Left cardiac atrium (tissue), 4 donors: ENCODE results near the gene SOX18. TPM values are rescaled to one million over a fixed set of nuclear protein-coding genes. Genes with fewer than 3 reads are reported as not detected.
"Not testable (repeated sequence)": the region's sequence is repeated elsewhere in the genome, so short reads cannot be mapped to it uniquely, and the experiment has no call there.

Source experiments
- ATAC-seq, 2 donors: fragments of 200-7000 bp; cut with Tn5 transposase; one replicate each; pipeline ENCODE4 v1.9.1; 2020; ENCODE audit warnings: mild to moderate bottlenecking in 2 of 2, moderate library complexity in 2 of 2
- DNase-seq: peaks from one replicate; pipeline ENCODE4 v3.0.0-alpha.2; 2020
- intact Hi-C, 2 donors: fragments of 100-400 bp; cut with DNase I; formaldehyde crosslinking; loops; one replicate each; pipeline versions ENCODE4 v1.14.1 to v1.15.1; 2022 to 2023
- microRNA-seq, 2 donors: library from miRNA; unstranded; fragments of <30 nt; microRNA quantifications; one replicate each; pipeline ENCODE4 v1.2.0, GENCODE V29; 2020
- total RNA-seq, 2 donors: library from RNA; stranded (reverse); fragmentation: NEBNext Ultra II Directional; extraction: Animal tissue kit (Norgen Biotek cat#: 25700); gene quantifications; one replicate each; pipeline ENCODE4 v1.2.1, GENCODE V29; 2021
- donor health status: DM: no; HTN: yes; CAD: no.
- donor health status: DM: no; HTN: yes; CAD: no; lungs with severe emphysema.
- donor health status: DM: yes; HTN: yes; CAD: no.
- donor health status: Dilated cardiomyopathy.

The SOX18 gene
- total RNA-seq, 2 donors from 2014 or later: 39.4 to 83.4 TPM

DNA sequence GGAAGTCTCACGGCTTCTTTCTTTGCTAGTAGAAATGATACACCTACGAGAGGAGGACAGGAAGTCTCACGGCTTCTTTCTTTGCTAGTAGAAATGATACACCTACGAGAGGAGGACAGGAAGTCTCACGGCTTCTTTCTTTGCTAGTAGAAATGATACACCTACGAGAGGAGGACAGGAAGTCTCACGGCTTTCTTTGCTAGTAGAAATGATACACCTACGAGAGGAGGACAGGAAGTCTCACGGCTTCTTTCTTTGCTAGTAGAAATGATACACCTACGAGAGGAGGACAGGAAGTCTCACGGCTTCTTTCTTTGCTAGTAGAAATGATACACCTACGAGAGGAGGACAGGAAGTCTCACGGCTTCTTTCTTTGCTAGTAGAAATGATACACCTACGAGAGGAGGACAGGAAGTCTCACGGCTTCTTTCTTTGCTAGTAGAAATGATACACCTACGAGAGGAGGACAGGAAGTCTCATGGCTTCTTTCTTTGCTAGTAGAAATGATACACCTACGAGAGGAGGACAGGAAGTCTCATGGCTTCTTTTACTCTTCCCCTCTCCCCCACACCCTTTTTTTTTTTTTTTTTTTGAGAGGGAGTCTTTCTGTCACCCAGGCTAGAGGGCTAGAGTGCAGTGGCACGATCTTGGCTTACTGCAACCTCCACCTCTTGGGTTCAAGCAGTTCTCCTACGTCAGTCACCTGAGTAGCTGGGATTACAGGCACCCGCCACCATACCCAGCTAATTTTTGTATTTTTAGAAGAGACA lies 36.9 kb downstream of the SOX18 start:
- DNase-seq, ATAC-seq, intact Hi-C loops: not testable (repeated sequence)

- DNase-seq (no peak), ATAC-seq (no peak)
- intact Hi-C loops: no loop called here
These were observed 38.1 kb downstream of the SOX18 start for GRCh38 chr20:64011366-64011779.

GRCh38 chr20:64010711-64011237 lies 38.7 kb downstream of the SOX18 start:
- intact Hi-C loops: no loop called here
- ATAC-seq (no peak), DNase-seq (no peak)

GRCh38 chr20:64009811-64010387 lies 39.5 kb downstream of the SOX18 start:
- ATAC-seq (no peak), DNase-seq (no peak)
- intact Hi-C loops: no loop called here

DNA sequence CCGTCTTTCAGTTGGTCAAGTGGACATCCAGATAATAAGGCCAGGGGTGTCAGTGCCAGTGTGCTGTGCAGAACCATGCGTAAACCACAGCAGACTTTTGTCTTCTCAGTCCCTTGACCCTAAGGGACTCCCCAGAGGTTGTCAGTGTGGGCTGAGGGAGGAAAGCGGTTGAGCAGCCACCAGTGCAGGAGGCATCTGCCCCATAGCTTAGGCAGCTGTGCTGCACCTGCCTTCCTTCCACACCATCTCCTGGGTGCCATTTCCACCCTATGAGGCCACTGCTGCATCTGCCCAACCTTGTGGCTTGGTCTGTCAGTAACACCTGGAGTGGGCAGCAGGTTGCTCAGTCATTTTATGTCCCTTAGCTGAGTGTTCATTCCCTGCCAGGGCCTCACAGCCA lies 42.5 kb downstream of the SOX18 start:
- ATAC-seq (no peak), DNase-seq (no peak)
- intact Hi-C loops: no loop called here

GRCh38 chr20:64006490-64006889 lies 42.9 kb downstream of the SOX18 start:
- ATAC-seq (no peak), DNase-seq (no peak)
- intact Hi-C loops: no loop called here

- ATAC-seq: no peak
- DNase-seq: no peak
- intact Hi-C loops: no loop called here
These were observed 44.0 kb downstream of the SOX18 start for GRCh38 chr20:64005394-64005793.

DNA sequence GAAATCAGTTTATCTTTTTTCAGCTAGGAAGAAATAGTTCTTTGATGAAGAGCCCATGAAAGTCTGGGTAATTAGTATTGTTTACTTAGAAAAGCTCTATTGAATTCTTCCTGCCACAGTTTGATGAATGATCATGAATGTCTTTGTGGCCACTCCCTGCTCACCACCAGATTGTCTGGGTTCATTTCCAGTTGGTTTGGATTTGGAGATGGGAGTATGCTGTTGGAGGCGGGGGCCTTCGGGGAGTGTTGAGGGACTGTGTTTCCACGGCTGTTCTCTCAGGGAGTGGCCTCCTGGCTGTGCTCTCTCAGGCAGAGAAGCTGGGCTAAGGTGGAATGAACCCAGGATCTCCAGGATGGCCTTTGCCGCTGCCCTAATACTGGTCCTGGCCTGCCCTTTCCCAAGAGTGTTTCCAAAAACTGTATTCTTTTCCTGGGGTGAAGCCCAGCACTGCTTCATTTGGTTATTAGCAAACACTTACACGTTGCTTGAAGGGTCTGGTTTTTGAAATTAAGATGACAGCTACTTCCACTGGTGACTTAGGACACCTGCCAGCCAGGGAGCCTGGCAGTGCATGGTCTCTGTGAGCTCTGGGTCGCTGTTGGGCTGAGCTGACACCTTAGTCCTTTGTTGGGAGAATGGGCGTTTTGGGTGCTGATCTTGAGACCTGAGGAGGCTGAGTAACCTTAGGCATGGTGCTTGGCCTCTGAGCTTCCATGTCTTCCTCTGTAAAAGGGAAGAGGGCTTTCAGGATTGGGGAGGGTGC lies 45.3 kb downstream of the SOX18 start:
- ATAC-seq (no peak), DNase-seq (no peak)
- intact Hi-C loops: no loop called here

DNA sequence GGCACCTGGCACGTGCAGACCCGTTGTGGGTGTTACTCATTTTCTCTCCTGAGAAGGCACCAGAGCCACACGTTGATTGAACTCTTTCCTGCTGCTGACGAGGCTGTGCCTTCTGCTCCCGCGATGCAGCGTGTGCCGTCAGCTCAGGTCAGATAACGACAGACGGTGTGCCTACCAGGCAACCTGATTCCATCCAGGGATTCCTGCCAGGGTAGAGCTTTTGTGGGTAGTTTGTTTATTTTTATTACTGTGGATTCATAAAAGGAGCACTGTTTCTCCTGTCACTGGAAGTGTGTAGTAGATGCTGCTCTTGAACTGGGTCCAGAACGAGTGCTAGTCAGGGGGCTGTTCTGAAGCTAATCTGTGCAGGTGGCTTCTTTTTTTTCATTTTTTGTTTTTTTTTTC lies 47.8 kb downstream of the SOX18 start:
- DNase-seq (no peak), ATAC-seq (no peak)
- intact Hi-C loops: no loop called here

DNA sequence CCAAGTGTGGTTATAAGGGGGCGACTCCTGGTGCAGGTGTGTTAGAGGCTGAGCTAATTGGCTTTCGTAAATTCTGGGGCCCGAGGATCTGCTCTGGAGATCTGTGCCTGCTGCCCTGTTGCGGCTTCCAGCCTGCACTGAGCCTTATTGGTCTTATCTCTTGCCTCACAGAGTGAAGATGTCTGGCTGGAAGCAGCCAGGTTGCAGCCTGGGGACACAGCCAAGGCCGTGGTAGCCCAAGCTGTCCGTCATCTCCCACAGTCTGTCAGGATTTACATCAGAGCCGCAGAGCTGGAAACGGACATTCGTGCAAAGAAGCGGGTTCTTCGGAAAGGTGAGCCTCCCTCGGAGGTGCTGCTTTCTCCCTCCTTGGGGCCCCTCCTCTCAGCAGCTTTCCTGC lies 48.5 kb downstream of the SOX18 start:
- no peak for DNase-seq
- ATAC-seq: no peak
- intact Hi-C loops: no loop called here

Small RNAs within 50 kb of the gene (microRNA-seq; reads per million reads assigned to microRNA genes)
- gene MIR6813: 0.20 to 0.54 reads per million in 2 donors

Other genes with a start within 250 kb of the SOX18 start
- gene ZBTB46, start 218.4 kb downstream of the SOX18 start, total RNA-seq: 10 to 100 TPM; 12.7 to 17.0 TPM
- gene ABHD16B, start 188.1 kb downstream of the SOX18 start, total RNA-seq: not detected
- gene TPD52L2, start 184.4 kb downstream of the SOX18 start, total RNA-seq: 10 to 100 TPM; 67.5 to 68.7 TPM
- gene DNAJC5, start 154.5 kb downstream of the SOX18 start, total RNA-seq: 10 to 100 TPM; 41.9 to 53.4 TPM
- 10 to 100 TPM; 30.8 to 32.4 TPM for gene UCKL1, start 93.2 kb downstream of the SOX18 start, total RNA-seq
- 10 to 100 TPM; 11.7 to 14.5 TPM for gene ZNF512B, start 79.7 kb downstream of the SOX18 start, total RNA-seq
- 1 to 10 TPM; 2.7 to 3.8 TPM for gene SAMD10, start 70.0 kb downstream of the SOX18 start, total RNA-seq
- 10 to 100 TPM; 38.8 to 43.9 TPM for gene PRPF6, start 68.5 kb downstream of the SOX18 start, total RNA-seq
- 1 to 10 TPM in 1 of 2 donors, under 1 TPM in 1; 0.29 to 1.0 TPM for gene C20orf204, start 13.5 kb downstream of the SOX18 start, total RNA-seq
- 10 to 100 TPM; 44.7 to 46.4 TPM for gene TCEA2, start 13.6 kb upstream of the SOX18 start, total RNA-seq
- gene RGS19, start 29.9 kb upstream of the SOX18 start, total RNA-seq: 1 to 10 TPM; 9.7 to 10.0 TPM
- gene OPRL1, start 30.4 kb upstream of the SOX18 start, total RNA-seq: under 1 TPM; 0.71 to 0.97 TPM
- under 1 TPM in 1 of 2 donors, not detected in 1; 0.41 TPM for gene LKAAEAR1, start 34.8 kb upstream of the SOX18 start, total RNA-seq
- not detected for gene NPBWR2, start 57.9 kb upstream of the SOX18 start, total RNA-seq
- under 1 TPM; 0.21 to 0.34 TPM for gene MYT1, start 114.8 kb upstream of the SOX18 start, total RNA-seq
- gene PCMTD2, start 206.1 kb upstream of the SOX18 start, total RNA-seq: 10 to 100 TPM; 54.9 to 76.4 TPM